ENCODE measurements around the gene ERO1B.

GRCh38 chr1:236214761-236215160 lies 67.0 kb downstream of the ERO1B start:
- TF ChIP-seq CTCF (conservative IDR thresholded peaks at IDR 0.05; ENCODE audit: low read depth, low read length) (no peak), BHLHE40 (IDR thresholded peaks at IDR 0.05; ENCODE audit: low read depth, low read length) (no peak), CEBPB (IDR thresholded peaks at IDR 0.05; ENCODE audit: low read depth, low read length) (no peak), RAD21 (IDR thresholded peaks at IDR 0.05; ENCODE audit: low read length) (no peak)
